ENCODE measurements around the gene SFI1. TPM values are rescaled to one million over a fixed set of nuclear protein-coding genes. Genes with fewer than 3 reads are reported as not detected.
"Not testable (repeated sequence)": the region's sequence is repeated elsewhere in the genome, so short reads cannot be mapped to it uniquely, and the experiment has no call there.

SFI1 gene
- total RNA-seq, 1 donor from 2014 or later = 22.1 TPM

- no peak for DNase-seq (ENCODE audit: low spot score)
Observed at GRCh38 chr22:31492151-31492550, 4.2 kb upstream of the SFI1 start.

GRCh38 chr22:31493355-31493754 lies 3.0 kb upstream of the SFI1 start:
- DNase-seq (ENCODE audit: low spot score) = not testable (repeated sequence)

DNA sequence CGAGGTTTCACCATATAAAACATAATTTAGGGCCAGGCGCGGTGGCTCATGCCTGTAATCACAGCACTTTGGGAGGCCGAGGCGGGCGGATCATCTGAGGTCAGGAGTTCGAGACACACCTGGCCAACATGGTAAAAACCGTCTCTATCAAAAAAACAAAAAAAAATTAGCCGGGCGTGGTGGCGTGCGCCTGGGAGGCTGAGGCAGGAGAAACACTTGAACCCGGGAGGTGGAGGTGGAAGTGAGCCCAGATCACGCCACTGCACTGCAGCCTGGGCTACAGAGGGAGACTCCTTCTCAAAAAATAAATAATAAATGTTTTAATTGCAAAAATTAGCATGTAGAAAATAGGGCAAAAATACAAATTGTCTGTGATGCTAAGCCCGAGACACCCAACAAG lies 993 bp upstream of the SFI1 start:
- no peak for DNase-seq (ENCODE audit: low spot score)

GRCh38 chr22:31496735-31497146 lies 405 bp downstream of the SFI1 start:
- DNase-seq (ENCODE audit: low spot score) = no peak

GRCh38 chr22:31497148-31497938 lies 1.0 kb downstream of the SFI1 start:
- no peak for DNase-seq (ENCODE audit: low spot score)

DNA sequence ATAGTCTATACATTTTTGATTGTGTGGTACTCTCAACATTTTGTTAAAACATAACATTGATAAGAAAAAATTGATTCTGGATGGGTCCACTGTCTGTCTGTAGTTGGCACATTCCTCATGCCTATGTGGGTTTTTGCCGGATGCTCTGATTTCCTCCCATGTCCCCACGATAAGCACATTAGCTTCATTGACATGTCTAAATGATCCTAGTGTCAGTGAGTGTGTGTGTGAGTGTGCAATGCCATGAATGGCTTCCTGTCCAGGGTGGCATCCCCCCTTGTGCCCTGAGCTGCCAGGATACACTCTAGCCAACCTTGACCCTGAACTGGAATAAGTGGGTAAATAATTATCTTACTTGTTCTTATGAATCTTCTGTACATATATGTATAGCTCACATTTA lies 5.4 kb downstream of the SFI1 start:
- DNase-seq (ENCODE audit: low spot score) = no peak

GRCh38 chr22:31503211-31503964 lies 7.1 kb downstream of the SFI1 start:
- no peak for DNase-seq (ENCODE audit: low spot score)

GRCh38 chr22:31504282-31504681 lies 7.9 kb downstream of the SFI1 start:
- no peak for DNase-seq (ENCODE audit: low spot score)

GRCh38 chr22:31507517-31507916 lies 11.2 kb downstream of the SFI1 start:
- DNase-seq (ENCODE audit: low spot score) = not testable (repeated sequence)

DNA sequence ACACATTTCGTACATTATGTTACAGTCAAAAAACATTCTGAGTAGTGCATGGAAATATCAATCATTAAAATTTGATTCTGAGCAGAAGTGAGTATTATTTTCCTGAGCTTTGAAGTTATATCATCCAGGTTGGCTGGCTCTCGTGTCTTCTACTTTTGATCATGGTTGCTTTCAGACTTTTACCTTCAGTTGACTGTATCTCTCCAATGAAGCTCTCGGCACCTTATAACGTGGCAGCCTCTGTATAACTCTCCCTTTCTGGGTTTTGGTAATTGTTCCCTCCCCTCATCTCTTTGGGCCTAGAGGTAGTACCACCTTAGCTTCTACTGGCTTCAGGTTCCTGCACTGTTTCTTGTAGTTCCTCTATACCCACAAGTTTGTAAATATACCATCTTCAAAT lies 12.2 kb downstream of the SFI1 start:
- no peak for DNase-seq (ENCODE audit: low spot score)

DNA sequence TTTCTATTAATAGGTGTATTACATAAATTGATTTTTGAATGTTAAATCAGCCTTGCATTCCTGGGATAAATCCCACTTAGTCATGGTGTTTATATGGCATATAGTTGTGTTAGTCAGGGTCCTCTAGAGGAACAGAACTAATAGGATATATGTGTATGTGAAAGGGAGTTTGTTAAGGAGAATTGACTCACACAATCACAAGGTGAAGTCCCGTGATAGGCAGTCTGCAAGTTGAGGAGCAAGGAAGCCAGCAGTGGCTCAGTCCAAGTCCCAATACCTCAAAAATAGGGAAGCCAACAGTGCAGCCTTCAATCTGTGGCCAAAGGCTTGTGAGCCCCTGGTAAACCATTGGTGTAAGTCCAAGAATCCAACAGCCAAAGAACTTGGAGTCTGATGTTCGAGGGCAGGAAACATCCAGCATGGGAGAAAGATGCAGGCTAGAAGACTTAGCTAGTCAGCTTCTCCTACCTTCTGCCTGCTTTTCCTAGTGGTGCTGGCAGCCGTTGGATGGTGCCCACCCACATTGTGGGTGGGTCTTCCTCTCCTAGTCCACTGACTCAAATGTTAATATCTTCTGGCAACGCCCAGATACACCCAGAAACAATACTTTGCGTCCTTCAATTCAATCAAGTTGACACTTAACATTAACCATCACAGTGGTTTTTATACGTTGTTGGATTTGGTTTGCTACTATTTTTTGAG lies 12.9 kb downstream of the SFI1 start:
- DNase-seq (ENCODE audit: low spot score) = no peak

- no peak for DNase-seq (ENCODE audit: low spot score)
Observed at GRCh38 chr22:31520051-31520450, 23.7 kb downstream of the SFI1 start.

GRCh38 chr22:31524132-31524531 lies 27.8 kb downstream of the SFI1 start:
- DNase-seq (ENCODE audit: low spot score) = not testable (repeated sequence)

- no peak for DNase-seq (ENCODE audit: low spot score)
Observed at GRCh38 chr22:31526270-31526669, 29.9 kb downstream of the SFI1 start.

GRCh38 chr22:31530823-31531195 lies 34.5 kb downstream of the SFI1 start:
- peak; percentile 79 for DNase-seq (ENCODE audit: low spot score)

DNA sequence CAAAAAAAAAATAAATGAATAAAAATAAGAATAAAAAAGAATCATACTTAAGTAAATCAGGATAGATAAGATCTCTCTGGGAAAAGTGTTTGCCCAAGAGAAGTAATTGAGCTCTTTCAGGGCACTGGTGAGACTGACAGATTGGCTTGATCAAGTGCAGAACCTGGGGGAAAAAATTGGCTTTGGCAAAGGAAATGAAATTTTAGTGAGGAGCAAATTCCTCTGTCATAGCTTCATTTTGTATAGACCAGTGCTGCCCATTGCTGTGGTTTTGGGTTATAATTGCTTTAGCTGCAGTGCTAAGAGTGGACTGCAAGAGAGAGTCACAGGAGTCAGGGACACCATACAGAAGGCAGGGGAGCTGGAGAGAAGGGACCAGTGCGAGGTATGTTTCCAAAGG lies 35.7 kb downstream of the SFI1 start:
- no peak for DNase-seq (ENCODE audit: low spot score)

DNA sequence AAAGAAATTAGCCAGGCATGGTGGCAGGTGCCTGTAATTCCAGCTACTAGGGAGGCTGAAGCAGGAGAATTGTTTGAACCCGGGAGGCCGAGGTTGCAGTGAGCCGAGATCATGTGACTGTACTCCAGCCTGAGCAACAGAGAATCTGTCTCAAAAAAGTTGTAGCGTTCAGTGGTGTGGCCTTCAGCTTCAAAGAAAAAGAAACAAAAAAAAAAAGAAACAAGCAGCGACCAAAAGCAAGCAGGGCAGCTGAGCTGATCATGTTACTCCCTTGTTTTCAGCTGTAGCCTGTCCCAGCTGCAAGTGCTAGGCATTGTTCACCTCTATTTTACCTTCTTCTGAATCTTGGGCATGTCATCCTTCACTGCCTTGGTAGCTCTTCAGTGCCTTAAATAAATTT lies 37.0 kb downstream of the SFI1 start:
- no peak for DNase-seq (ENCODE audit: low spot score)

DNA sequence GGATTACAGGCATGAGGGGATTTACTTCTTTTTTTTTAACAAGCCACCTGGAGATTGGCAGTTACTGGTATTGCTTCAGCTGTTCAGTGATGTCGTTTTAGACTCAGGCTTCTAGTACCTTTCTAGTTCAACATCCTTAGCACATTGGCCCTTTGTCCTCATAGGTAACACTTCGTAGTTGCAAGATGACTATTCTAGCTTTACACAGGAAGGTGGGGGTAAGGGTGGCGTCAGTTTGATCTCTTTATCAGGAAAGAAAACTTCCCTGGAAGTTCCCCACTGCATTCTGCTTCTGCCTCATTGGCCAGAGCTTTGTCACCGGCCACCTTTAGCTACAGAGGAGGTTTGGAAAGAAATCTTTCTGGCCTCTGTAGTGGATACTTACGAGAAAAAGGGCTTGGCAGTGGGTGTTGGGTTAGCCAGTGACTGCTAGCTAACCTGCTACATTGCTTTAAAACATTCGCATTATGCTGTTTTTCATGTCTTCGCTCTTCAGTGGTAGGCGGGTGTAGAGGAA lies 40.7 kb downstream of the SFI1 start:
- DNase-seq (ENCODE audit: low spot score) = no peak

DNA sequence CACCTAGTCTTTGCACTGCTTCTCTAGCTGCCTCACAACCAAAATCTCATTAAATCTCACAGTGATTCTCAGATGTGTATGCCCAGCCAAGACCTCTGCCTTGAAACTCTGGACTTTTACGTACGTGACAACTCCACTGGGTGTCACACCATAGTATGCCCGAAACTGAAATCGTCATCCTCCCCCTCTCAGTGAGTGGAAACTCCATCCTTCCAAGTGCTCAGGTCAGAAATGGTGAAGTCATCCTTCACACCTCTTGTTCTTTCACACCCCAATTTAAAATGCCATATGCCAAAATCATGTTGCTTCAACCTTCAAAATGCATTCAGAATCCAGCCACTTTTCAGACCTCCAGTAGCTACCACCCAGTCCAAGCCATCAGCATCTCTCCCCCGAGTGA lies 42.5 kb downstream of the SFI1 start:
- DNase-seq (ENCODE audit: low spot score) = no peak

DNA sequence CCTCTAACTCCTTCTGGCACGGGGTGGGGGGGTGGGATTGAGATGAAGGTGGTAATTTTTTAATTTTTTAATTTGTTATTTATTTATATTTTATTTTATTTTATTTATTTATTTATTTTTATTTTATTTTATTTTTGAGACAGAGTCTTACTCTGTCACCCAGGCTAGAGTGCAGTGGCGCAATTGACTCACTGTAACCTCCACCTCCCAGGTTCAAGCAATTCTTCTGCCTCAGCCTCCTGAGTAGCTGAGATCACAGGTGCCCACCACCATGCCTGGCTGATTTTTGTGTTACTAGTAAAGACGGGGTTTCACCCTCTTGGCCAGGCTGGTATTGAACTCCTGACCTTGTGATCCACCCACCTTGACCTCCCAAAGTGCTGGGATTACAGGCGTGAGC lies 43.8 kb downstream of the SFI1 start:
- DNase-seq (ENCODE audit: low spot score) = not testable (repeated sequence)

DNA sequence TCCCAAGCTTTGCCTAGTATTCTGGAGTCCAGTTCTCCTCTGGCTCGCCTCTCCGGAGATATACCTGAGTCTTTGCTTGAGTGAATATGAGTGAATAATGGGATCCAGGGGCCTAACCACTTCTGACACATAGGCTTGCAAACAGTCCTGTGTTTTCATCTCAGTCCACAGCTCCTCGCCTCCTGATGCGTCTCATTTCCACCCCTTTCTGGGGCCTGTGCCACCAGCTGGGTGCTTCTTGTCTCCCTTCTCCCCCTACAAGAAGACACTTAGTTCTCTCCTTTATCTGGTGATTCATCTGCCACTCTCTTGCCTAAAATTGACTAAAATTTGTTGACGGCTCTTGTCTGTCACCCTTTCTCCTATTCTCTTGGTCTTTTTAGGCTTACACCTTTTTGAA lies 44.6 kb downstream of the SFI1 start:
- DNase-seq (ENCODE audit: low spot score) = no peak

Measured in umbilical cord (tissue), 2 donors.